Fibroblast of skin of left biceps (primary cell): ENCODE measurements around the gene CDC5L.

Experiments
- DNase-seq, 2 experiments: peaks; one replicate each; pipeline ENCODE4 v3.0.0-alpha.2; 2013; ENCODE audit warnings: low read depth in 2 of 2

CDC5L gene

GRCh38 chr6:44452725-44453124 is 65.2 kb downstream of the CDC5L start:
- peak; percentile 49 to 53 for DNase-seq

- DNase-seq: no peak
Observed at GRCh38 chr6:44453146-44453545, 65.6 kb downstream of the CDC5L start.

DNA sequence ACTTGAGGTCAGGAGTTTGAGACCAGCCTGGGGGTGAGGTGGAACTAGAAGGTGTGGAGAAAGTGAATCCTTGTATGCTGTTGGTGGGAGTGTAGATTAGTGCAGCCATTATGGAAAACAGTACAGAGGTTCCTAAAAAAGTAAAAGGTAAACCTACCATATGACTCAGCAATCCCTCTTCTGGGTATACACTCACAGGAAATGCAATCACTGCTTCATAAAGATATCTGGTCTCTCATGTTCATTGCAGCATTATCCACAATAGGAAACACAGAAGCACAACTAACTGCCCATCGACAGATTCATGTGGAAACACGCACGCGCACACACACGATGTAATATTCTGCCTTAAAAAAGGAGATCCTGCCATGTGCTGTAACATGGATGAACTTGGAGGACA is 66.7 kb downstream of the CDC5L start:
- DNase-seq: no peak

DNA sequence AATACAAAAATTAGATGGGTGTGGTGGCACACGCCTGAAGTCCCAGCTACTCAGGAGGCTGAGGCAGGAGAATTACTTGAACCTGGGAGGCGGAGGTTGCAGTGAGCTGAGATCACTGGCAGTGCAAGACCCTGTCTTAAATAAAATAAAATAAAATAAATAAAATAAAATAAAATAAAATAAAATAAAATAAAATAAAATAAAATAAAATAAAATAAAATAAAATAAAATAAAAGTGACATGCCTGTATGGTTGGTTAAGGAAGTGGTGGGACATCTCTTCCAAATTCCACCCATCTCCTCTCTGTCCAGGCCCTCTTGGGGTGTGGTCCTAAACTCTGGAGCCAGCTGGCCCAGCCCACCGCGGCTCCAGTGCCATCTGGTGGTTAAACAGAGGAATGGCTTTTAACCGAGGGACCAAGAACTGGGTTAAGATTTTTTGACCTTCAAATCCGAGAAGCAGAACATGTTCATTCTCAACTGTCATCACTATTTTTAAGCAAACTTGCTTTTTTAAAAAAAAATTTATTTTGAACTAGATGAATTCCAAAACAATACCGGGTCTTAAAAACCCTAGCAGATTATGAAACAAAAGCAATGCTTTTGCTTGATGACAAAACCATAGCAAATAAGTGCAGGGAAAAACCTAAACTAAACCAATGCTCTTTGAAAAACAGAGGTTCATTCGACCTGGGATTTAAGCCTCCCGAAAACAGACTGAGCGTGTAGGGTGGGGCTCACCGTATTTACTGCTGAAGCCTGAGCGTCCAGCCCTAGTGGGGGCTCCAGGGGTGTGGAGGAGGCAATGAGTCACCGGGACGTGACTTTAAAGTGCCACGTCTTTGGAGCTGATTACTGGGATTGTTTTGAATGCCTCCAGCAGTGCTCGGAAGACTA is 68.8 kb downstream of the CDC5L start:
- DNase-seq: no peak

GRCh38 chr6:44456966-44457292 is 69.4 kb downstream of the CDC5L start:
- DNase-seq: no peak

GRCh38 chr6:44457596-44457995 is 70.1 kb downstream of the CDC5L start:
- no peak for DNase-seq

- DNase-seq: no peak
Observed at GRCh38 chr6:44458551-44458950, 71.0 kb downstream of the CDC5L start.

- no peak for DNase-seq
Observed at GRCh38 chr6:44462335-44462734, 74.8 kb downstream of the CDC5L start.

GRCh38 chr6:44462797-44463727 is 75.6 kb downstream of the CDC5L start:
- DNase-seq: no peak

DNA sequence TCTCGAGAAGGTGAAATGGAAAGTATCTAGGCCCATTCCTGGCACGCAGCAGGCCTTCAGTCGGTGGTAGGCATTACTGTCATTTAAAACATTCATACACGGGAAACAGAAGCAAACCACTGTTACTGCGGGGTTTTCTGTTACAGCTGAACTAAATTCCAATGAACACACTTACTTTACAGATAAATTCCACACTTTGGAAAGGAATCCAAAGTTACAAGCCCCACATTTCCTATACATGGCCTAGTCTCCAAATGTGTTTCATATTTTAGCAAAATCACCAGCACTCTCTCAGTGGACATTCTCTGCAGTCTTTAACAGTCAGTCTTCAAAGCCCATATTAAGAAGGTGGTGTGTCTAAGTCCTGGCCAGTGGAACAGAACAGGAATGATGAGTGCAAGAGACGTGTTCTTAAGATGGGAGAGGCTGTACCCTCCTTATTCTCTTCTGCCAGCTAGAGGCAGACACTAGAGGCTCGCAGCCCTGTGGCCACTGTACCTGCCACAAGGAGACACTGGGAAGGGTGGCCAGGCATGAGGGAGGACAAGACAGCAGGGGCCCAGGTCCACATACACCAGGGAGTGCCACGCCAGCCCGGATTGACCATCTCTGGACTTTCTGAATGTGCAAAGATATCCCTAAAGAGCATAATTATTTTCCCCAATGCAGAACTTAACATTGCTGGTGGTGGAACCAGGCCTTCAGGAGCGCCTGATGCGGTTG is 76.4 kb downstream of the CDC5L start:
- no peak for DNase-seq

DNA sequence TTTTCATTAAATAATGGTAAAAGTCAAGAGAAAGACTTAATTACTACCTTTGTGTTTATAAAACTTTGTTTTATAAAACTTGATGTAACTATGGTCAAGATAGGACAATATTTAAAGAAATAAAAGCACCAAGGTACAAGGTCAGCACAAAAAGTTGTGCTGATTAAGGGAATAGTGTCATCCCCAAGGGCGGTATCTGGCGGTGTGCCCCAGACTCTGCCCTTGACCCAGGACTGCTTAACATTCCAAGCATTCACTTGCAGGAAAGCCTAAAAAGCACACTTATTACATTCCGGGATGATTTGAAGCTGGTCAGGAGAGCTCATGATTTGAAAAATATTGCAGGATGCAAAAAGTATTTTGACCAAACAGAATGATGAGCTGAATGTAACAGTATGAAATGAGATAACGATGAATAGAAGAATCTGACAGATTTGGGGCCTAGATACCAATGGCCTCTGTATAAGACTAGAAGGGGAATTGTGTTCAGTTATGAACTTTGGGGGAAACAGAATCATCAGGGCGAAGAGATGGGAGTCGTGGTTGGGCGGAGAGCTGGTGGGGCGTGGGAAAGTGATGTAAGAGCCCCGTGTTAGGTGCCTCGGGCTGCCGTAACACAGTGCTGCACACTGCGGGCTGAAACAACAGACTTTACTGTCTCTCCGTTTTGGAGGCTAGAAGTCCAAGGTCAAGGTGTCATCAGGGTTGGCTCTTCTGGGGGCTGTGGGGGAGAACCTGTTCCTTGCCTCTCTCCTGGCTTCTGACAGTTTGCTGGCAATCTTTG is 77.2 kb downstream of the CDC5L start:
- no peak for DNase-seq

DNA sequence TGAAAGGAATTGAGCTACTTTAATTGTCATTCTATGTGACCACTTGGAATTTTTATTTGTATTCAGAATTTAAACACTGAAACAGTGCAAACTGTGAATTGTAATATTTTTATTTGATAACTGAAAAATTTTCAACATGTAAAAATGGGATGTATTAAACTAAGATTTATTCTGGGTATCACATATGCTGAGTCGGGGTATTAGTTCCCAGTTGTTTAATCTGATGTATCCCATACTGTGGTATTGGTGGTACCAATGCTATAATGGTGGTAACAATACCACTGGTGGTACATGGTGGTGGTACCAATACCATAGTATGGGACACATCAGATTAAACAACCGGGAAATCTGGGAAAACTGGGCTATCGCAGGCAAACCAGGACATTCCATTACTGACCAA is 79.4 kb downstream of the CDC5L start:
- DNase-seq: no peak

GRCh38 chr6:44468835-44469234 is 81.3 kb downstream of the CDC5L start:
- DNase-seq: no peak

GRCh38 chr6:44470115-44470464 is 82.6 kb downstream of the CDC5L start:
- DNase-seq: no peak

DNA sequence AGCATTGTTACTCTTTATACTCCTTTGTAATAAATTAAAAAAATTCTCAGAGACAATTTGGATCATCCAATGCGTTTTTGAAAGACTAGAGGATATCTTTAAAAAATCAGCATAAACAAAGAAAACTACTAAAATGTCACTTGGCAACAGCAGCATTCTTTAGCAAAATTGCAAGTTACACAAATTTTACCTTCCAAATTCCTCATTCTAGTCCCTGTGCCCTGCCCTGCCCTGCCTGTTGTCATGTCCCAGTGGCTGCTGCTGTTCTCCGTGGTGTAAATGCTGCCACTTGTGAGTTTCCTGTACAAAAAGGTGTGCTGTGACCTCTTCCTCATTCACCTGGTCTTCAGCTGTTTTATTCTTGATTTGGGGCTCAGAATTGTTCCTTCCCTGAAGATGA is 83.2 kb downstream of the CDC5L start:
- no peak for DNase-seq

- DNase-seq: no peak
Observed at GRCh38 chr6:44471271-44471981, 83.9 kb downstream of the CDC5L start.

DNA sequence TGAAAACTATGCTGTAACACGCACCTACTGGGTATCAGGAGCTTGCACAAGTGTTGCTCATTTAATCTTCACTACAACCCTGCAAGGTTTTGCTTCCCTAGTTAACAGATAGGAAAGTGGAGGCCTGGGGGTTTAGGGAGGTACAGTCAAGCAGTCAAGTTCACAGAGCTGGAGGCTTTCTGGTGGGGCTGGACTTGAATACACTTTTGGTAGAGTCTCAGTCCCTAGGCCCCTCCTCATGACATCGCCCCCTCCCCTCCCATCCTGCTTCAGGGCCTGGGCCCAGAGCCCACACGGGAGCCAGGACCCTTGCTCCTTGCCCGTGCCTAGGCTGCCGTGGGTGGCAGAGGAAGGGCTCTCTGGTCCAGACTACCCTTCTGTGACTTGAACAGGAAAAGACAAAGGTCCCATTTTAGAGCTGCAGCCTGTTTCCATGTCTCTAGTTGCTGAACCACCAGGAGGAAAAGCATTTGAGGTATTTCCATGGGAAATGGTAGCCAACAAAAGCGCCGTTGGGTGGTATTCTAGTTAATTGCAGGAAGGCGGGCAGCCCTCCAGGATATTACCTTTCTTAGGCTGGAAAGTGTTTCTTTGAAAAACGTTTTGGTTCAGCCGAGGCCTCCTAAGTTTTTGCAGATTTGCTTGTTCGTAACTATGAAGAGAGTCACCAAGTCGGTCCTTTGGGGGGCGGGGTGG is 84.9 kb downstream of the CDC5L start:
- no peak for DNase-seq

GRCh38 chr6:44473393-44474189 is 86.1 kb downstream of the CDC5L start:
- DNase-seq: no peak

GRCh38 chr6:44474190-44474631 is 86.7 kb downstream of the CDC5L start:
- DNase-seq: no peak
